Measurements from ENCODE around the gene IP6K3.

IP6K3 gene

GRCh38 chr6:33692760-33693158, 53.9 kb downstream of the IP6K3 start:
- TF ChIP-seq CTCF (IDR thresholded peaks at IDR 0.05; ENCODE audit: low read depth, low read length) (no peak), MYC (IDR thresholded peaks at IDR 0.05; ENCODE audit: low read depth, low read length) (no peak), MAX (IDR thresholded peaks at IDR 0.05; ENCODE audit: low read depth, low read length) (no peak), POLR2A (IDR thresholded peaks at IDR 0.05; ENCODE audit: extremely low read depth, insufficient read length) (no peak)
- no peak overlapping the region for H3K4me3 ChIP-seq (ENCODE audit: low read depth, low read length)
- DNase-seq (ENCODE audit: low read depth) = no peak

- H3K4me3 ChIP-seq (ENCODE audit: low read depth, low read length) = no peak overlapping the region
- no peak for DNase-seq (ENCODE audit: low read depth)
- TF ChIP-seq POLR2A (IDR thresholded peaks at IDR 0.05; ENCODE audit: extremely low read depth, insufficient read length) (no peak), CTCF (IDR thresholded peaks at IDR 0.05; ENCODE audit: low read depth, low read length) (no peak)
Measured at GRCh38 chr6:33692078-33692759, 54.5 kb downstream of the IP6K3 start.

- no peak overlapping the region for H3K4me3 ChIP-seq (ENCODE audit: low read depth, low read length)
- TF ChIP-seq MAX (IDR thresholded peaks at IDR 0.05; ENCODE audit: low read depth, low read length) (no peak), CTCF (IDR thresholded peaks at IDR 0.05; ENCODE audit: low read depth, low read length) (no peak), MYC (IDR thresholded peaks at IDR 0.05; ENCODE audit: low read depth, low read length) (no peak), POLR2A (IDR thresholded peaks at IDR 0.05; ENCODE audit: extremely low read depth, insufficient read length) (no peak)
- DNase-seq (ENCODE audit: low read depth) = no peak
Measured at GRCh38 chr6:33691456-33692077, 55.1 kb downstream of the IP6K3 start.

GRCh38 chr6:33690766-33691165, 55.9 kb downstream of the IP6K3 start:
- DNase-seq (ENCODE audit: low read depth) = no peak
- TF ChIP-seq MYC (IDR thresholded peaks at IDR 0.05; ENCODE audit: low read depth, low read length) (no peak), POLR2A (IDR thresholded peaks at IDR 0.05; ENCODE audit: extremely low read depth, insufficient read length) (no peak), CTCF (IDR thresholded peaks at IDR 0.05; ENCODE audit: low read depth, low read length) (no peak), MAX (IDR thresholded peaks at IDR 0.05; ENCODE audit: low read depth, low read length) (no peak)
- no peak overlapping the region for H3K4me3 ChIP-seq (ENCODE audit: low read depth, low read length)

- TF ChIP-seq POLR2A (IDR thresholded peaks at IDR 0.05; ENCODE audit: extremely low read depth, insufficient read length) = no peak
- no peak for DNase-seq (ENCODE audit: low read depth)
- no peak overlapping the region for H3K4me3 ChIP-seq (ENCODE audit: low read depth, low read length)
Measured at GRCh38 chr6:33689879-33690278, 56.8 kb downstream of the IP6K3 start.

GRCh38 chr6:33689148-33689494, 57.6 kb downstream of the IP6K3 start:
- no peak overlapping the region for H3K4me3 ChIP-seq (ENCODE audit: low read depth, low read length)
- no peak for DNase-seq (ENCODE audit: low read depth)
- TF ChIP-seq POLR2A (IDR thresholded peaks at IDR 0.05; ENCODE audit: extremely low read depth, insufficient read length) = no peak
- TF ChIP-seq MYC (IDR thresholded peaks at IDR 0.05; ENCODE audit: low read depth, low read length) = no peak
- no peak for TF ChIP-seq MAX (IDR thresholded peaks at IDR 0.05; ENCODE audit: low read depth, low read length)
- TF ChIP-seq CTCF (IDR thresholded peaks at IDR 0.05; ENCODE audit: low read depth, low read length) = no peak
